Common myeloid progenitor, CD34-positive (primary cell): ENCODE measurements around the gene C10orf143.
A peak's percentile ranks its signal among the peaks of the same experiment; 100 is the strongest.

Experiments
- CTCF ChIA-PET: fragments of 350-600 bp; sonication (Branson Sonifier 250); formaldehyde crosslinking; loops from one replicate; lab custom pipeline; 2021; ENCODE audit warnings: antibody characterized with exemption; lab: Charles Lee
- POLR2A ChIA-PET: fragments of 350-600 bp; sonication (Branson Sonifier 250); formaldehyde crosslinking; loops from one replicate; lab custom pipeline; 2021; ENCODE audit warnings: antibody characterized with exemption; lab: Charles Lee
- DNase-seq, 3 donors: peaks; one replicate each; pipeline versions ENCODE4 v3.0.0 to v3.0.0-alpha.2; 2013
- H3K27ac ChIP-seq, 2 experiments: 1 replicate in 1 of 2; 2 replicates in 1 of 2; pipeline ENCODE4 v1.7.0; 2013; ENCODE audit warnings: inconsistent platforms in 2 of 2, low read length in 2 of 2, mild to moderate bottlenecking in 2 of 2, low read depth in 1 of 2, moderate library complexity in 1 of 2; ENCODE audit not compliant: severe bottlenecking in 2 of 2, insufficient read depth in 1 of 2, poor library complexity in 1 of 2
- H3K27me3 ChIP-seq, 5 experiments: replicated peaks in 2 of 5; 1 replicate in 3 of 5; 2 replicates in 2 of 5; pipeline versions ENCODE4 v1.6.1 to v1.7.0; 2013; ENCODE audit warnings: low read length in 4 of 5, mild to moderate bottlenecking in 2 of 5, moderate library complexity in 2 of 5, inconsistent platforms in 1 of 5; ENCODE audit not compliant: insufficient read depth in 5 of 5, control insufficient read depth in 4 of 5
- H3K36me3 ChIP-seq, 4 experiments: 1 replicate in 2 of 4; 2 replicates in 2 of 4; pipeline versions ENCODE4 v1.6.1 to v1.7.0; 2013; ENCODE audit warnings: low read length in 3 of 4, control low read depth in 1 of 4, mild to moderate bottlenecking in 1 of 4; ENCODE audit not compliant: control insufficient read depth in 4 of 4, insufficient read depth in 4 of 4
- H3K4me1 ChIP-seq, 4 experiments: 1 replicate in 3 of 4; 2 replicates in 1 of 4; pipeline versions ENCODE4 v1.6.1 to v1.7.1; 2013; ENCODE audit warnings: low read length in 3 of 4, mild to moderate bottlenecking in 3 of 4, control low read depth in 1 of 4, inconsistent platforms in 1 of 4, moderate library complexity in 1 of 4; ENCODE audit not compliant: control insufficient read depth in 4 of 4, insufficient read depth in 4 of 4; ENCODE audit errors: control extremely low read depth in 1 of 4
- H3K4me3 ChIP-seq, 7 experiments: 1 replicate in 4 of 7; 2 replicates in 3 of 7; pipeline versions ENCODE4 v1.5.1 to v1.7.0; 2013; ENCODE audit warnings: mild to moderate bottlenecking in 7 of 7, low read length in 6 of 7, moderate library complexity in 6 of 7, inconsistent platforms in 2 of 7, low read depth in 2 of 7, control low read depth in 1 of 7; ENCODE audit not compliant: insufficient read depth in 4 of 7, control insufficient read depth in 1 of 7; ENCODE audit errors: extremely low read depth in 1 of 7
- H3K9me3 ChIP-seq, 5 experiments: 1 replicate in 4 of 5; 2 replicates in 1 of 5; pipeline versions ENCODE4 v1.6.1 to v1.7.1; 2013; ENCODE audit warnings: low read length in 4 of 5, mild to moderate bottlenecking in 2 of 5, inconsistent platforms in 1 of 5, low read depth in 1 of 5, moderate library complexity in 1 of 5; ENCODE audit not compliant: control insufficient read depth in 4 of 5, insufficient read depth in 2 of 5; ENCODE audit errors: control extremely low read depth in 1 of 5
- WGBS: methylation state at CpG from one replicate; pipeline ENCODE4 v1.1.5; 2013; ENCODE audit not compliant: insufficient coverage; 5-methylcytosine and 5-hydroxymethylcytosine counted together

C10orf143 gene

GRCh38 chr10:130018265-130018664 is 92.4 kb downstream of the C10orf143 start:
- ChIA-PET CTCF (no interaction called here), POLR2A (no interaction called here)
- Histone ChIP-seq H3K4me1 (peaks cover 0 to 1% (median 0%) of the 10 kb centered on the region in 4 experiments), H3K27ac (no peak overlapping the region), H3K9me3 (no peaks in the 10 kb centered on the region), H3K36me3 (no peaks in the 10 kb centered on the region), H3K4me3 (no peak overlapping the region), H3K27me3 (peaks cover 0 to 18% (median 0%) of the 10 kb centered on the region in 5 experiments)
- 92% methylated on average over 5 of the region's 5 CpGs for WGBS
- peak; percentile 5 to 65 (median 49) for DNase-seq

- no peaks in the 10 kb centered on the region for H3K36me3 ChIP-seq
- POLR2A ChIA-PET: no interaction called here
- no peak overlapping the region for H3K27ac ChIP-seq
- peaks cover 0 to 18% (median 0%) of the 10 kb centered on the region in 5 experiments for H3K27me3 ChIP-seq
- H3K9me3 ChIP-seq: no peaks in the 10 kb centered on the region
- no peak overlapping the region for H3K4me3 ChIP-seq
- 96% methylated on average over 11 of the region's 13 CpGs for WGBS
- DNase-seq: no peak
- peaks cover 0 to 1% (median 0%) of the 10 kb centered on the region in 4 experiments for H3K4me1 ChIP-seq
- CTCF ChIA-PET: no interaction called here
These were observed 93.0 kb downstream of the C10orf143 start for GRCh38 chr10:130017631-130018022.

GRCh38 chr10:130016993-130017630 is 93.5 kb downstream of the C10orf143 start:
- Histone ChIP-seq H3K4me1 (peaks cover 0 to 1% (median 0%) of the 10 kb centered on the region in 4 experiments), H3K36me3 (no peaks in the 10 kb centered on the region)
- no peak for DNase-seq

GRCh38 chr10:130016095-130016494 is 94.5 kb downstream of the C10orf143 start:
- Histone ChIP-seq H3K27ac (no peak overlapping the region), H3K9me3 (no peaks in the 10 kb centered on the region), H3K27me3 (peaks cover 0 to 17% (median 0%) of the 10 kb centered on the region in 5 experiments), H3K4me3 (no peak overlapping the region), H3K4me1 (peaks cover 0 to 1% (median 0%) of the 10 kb centered on the region in 4 experiments), H3K36me3 (no peaks in the 10 kb centered on the region)
- DNase-seq: no peak
- CTCF ChIA-PET: no interaction called here
- WGBS: 100% methylated on average over 1 of the region's 3 CpGs
- POLR2A ChIA-PET: no interaction called here

More at GRCh38 chr10:130016993-130017630, 93.5 kb downstream of the C10orf143 start:
- no peaks in the 10 kb centered on the region for H3K9me3 ChIP-seq
- ChIA-PET POLR2A (no interaction called here), CTCF (no interaction called here)
- 91% methylated on average over 15 of the region's 19 CpGs for WGBS
- no peak overlapping the region for H3K27ac ChIP-seq
- no peak overlapping the region for H3K4me3 ChIP-seq
- H3K27me3 ChIP-seq: peaks cover 0 to 19% (median 0%) of the 10 kb centered on the region in 5 experiments

GRCh38 chr10:130015075-130015695 is 95.4 kb downstream of the C10orf143 start:
- CTCF ChIA-PET: no interaction called here

GRCh38 chr10:130014263-130015074 is 96.2 kb downstream of the C10orf143 start:
- peaks cover 0 to 1% (median 0%) of the 10 kb centered on the region in 4 experiments for H3K4me1 ChIP-seq
- 97% methylated on average over 31 of the region's 35 CpGs for WGBS
- H3K9me3 ChIP-seq: peaks cover 0 to 2% (median 0%) of the 10 kb centered on the region in 5 experiments
- no peak overlapping the region for H3K4me3 ChIP-seq
- DNase-seq: no peak
- no peak overlapping the region for H3K27ac ChIP-seq
- H3K36me3 ChIP-seq: no peaks in the 10 kb centered on the region
- POLR2A ChIA-PET: no interaction called here
- CTCF ChIA-PET: no interaction called here
- H3K27me3 ChIP-seq: peaks cover 0 to 9% (median 2%) of the 10 kb centered on the region in 5 experiments

More at GRCh38 chr10:130015075-130015695, 95.4 kb downstream of the C10orf143 start:
- H3K4me3 ChIP-seq: no peak overlapping the region
- peaks cover 0 to 1% (median 0%) of the 10 kb centered on the region in 4 experiments for H3K4me1 ChIP-seq
- POLR2A ChIA-PET: no interaction called here
- DNase-seq: no peak
- H3K27me3 ChIP-seq: peaks cover 0 to 13% (median 2%) of the 10 kb centered on the region in 5 experiments
- 98% methylated on average over 17 of the region's 22 CpGs for WGBS
- H3K27ac ChIP-seq: no peak overlapping the region
- H3K36me3 ChIP-seq: no peaks in the 10 kb centered on the region
- peaks cover 0 to 2% (median 0%) of the 10 kb centered on the region in 5 experiments for H3K9me3 ChIP-seq
